ENCODE results near the gene LMX1A. TPM values are rescaled to one million over a fixed set of nuclear protein-coding genes. Genes with fewer than 3 reads are reported as not detected.

Gene LMX1A
- total RNA-seq, 1 donor from 2014 or later: not detected

DNA sequence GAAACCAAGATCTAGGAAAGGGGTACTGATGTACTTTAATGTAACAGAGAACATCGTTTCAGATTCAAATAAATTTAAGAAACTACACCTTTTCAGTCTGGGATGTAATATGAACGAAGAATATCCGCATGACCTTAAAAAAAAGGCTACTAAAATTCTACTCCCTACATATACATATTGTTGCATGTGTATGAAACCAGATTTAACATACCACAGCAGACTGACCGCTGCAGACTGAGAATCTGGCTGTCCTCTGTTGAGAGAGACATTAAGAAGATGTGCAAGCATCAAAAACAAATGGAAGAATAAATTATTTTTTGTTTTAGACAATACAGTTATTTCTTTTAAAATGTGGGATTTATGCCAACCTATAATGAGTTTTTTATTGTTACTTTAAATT, 166.6 kb downstream of the LMX1A start:
- no peak for DNase-seq (ENCODE audit: low spot score, unreplicated experiment)
- H3K9me3 Mint-ChIP-seq (ENCODE audit: low read depth): no peaks in the 10 kb centered on the region
- H3K27ac Mint-ChIP-seq: no peak overlapping the region
- no peaks in the 10 kb centered on the region for H3K36me3 Mint-ChIP-seq (ENCODE audit: insufficient read depth)
- no peak overlapping the region for H3K4me3 Mint-ChIP-seq (ENCODE audit: low read depth)
- peaks cover 7% of the 10 kb centered on the region for H3K27me3 Mint-ChIP-seq
- H3K4me1 Mint-ChIP-seq (ENCODE audit: low read depth): no peaks in the 10 kb centered on the region
- no peak for TF ChIP-seq CTCF (IDR thresholded peaks at IDR 0.05; ENCODE audit: unreplicated experiment)

DNA sequence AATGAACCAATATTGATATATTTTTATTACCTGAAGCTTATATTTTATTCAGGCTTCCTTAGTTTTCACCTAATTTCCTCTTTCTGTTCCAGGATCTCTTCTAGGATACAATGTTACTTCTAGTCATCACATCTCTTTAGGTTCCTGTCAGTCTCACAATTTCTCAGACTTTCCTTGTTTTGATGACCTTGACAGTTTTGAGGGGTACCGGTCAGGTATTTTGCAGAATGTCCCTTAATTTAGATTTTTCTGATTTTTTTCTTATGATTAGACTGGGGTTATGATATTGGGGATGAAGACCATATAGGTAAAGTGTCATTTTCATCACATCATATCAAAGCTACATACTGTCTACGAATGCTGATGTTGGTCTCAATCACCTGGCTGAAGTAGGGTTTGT, 167.5 kb downstream of the LMX1A start:
- H3K27me3 Mint-ChIP-seq: peaks cover 7% of the 10 kb centered on the region
- H3K9me3 Mint-ChIP-seq (ENCODE audit: low read depth): peaks cover 2% of the 10 kb centered on the region
- no peak for DNase-seq (ENCODE audit: low spot score, unreplicated experiment)
- no peaks in the 10 kb centered on the region for H3K36me3 Mint-ChIP-seq (ENCODE audit: insufficient read depth)
- H3K27ac Mint-ChIP-seq: no peak overlapping the region
- no peak for TF ChIP-seq CTCF (IDR thresholded peaks at IDR 0.05; ENCODE audit: unreplicated experiment)
- no peaks in the 10 kb centered on the region for H3K4me1 Mint-ChIP-seq (ENCODE audit: low read depth)
- no peak overlapping the region for H3K4me3 Mint-ChIP-seq (ENCODE audit: low read depth)

GRCh38 chr1:165187031-165188009, 169.2 kb downstream of the LMX1A start:
- no peaks in the 10 kb centered on the region for H3K4me1 Mint-ChIP-seq (ENCODE audit: low read depth)
- no peak for DNase-seq (ENCODE audit: low spot score, unreplicated experiment)
- peaks cover 1% of the 10 kb centered on the region for H3K36me3 Mint-ChIP-seq (ENCODE audit: insufficient read depth)
- peaks cover 9% of the 10 kb centered on the region for H3K9me3 Mint-ChIP-seq (ENCODE audit: low read depth)
- no peak overlapping the region for H3K27ac Mint-ChIP-seq
- peaks cover 3% of the 10 kb centered on the region for H3K27me3 Mint-ChIP-seq
- no peak overlapping the region for H3K4me3 Mint-ChIP-seq (ENCODE audit: low read depth)
- TF ChIP-seq CTCF (IDR thresholded peaks at IDR 0.05; ENCODE audit: unreplicated experiment): no peak

GRCh38 chr1:165185161-165185889, 171.2 kb downstream of the LMX1A start:
- Mint-ChIP-seq H3K27me3 (no peaks in the 10 kb centered on the region), H3K27ac (no peak overlapping the region), H3K9me3 (ENCODE audit: low read depth) (peaks cover 16% of the 10 kb centered on the region), H3K36me3 (ENCODE audit: insufficient read depth) (peaks cover 1% of the 10 kb centered on the region), H3K4me3 (ENCODE audit: low read depth) (no peak overlapping the region), H3K4me1 (ENCODE audit: low read depth) (no peaks in the 10 kb centered on the region)
- no peak for DNase-seq (ENCODE audit: low spot score, unreplicated experiment)
- no peak for TF ChIP-seq CTCF (IDR thresholded peaks at IDR 0.05; ENCODE audit: unreplicated experiment)

- no peak overlapping the region for H3K27ac Mint-ChIP-seq
- no peak for DNase-seq (ENCODE audit: low spot score, unreplicated experiment)
- H3K4me1 Mint-ChIP-seq (ENCODE audit: low read depth): no peaks in the 10 kb centered on the region
- no peak for TF ChIP-seq CTCF (IDR thresholded peaks at IDR 0.05; ENCODE audit: unreplicated experiment)
- peaks cover 4% of the 10 kb centered on the region for H3K27me3 Mint-ChIP-seq
- H3K36me3 Mint-ChIP-seq (ENCODE audit: insufficient read depth): peaks cover 1% of the 10 kb centered on the region
- no peak overlapping the region for H3K4me3 Mint-ChIP-seq (ENCODE audit: low read depth)
- peaks cover 16% of the 10 kb centered on the region for H3K9me3 Mint-ChIP-seq (ENCODE audit: low read depth)
Observed at GRCh38 chr1:165182975-165183374, 173.5 kb downstream of the LMX1A start.

All from progenitor cell of endocrine pancreas (in vitro differentiated cells).